ENCODE data around the gene S100A13.

Gene S100A13

GRCh38 chr1:153624965-153625611 is 2.2 kb downstream of the S100A13 start:
- DNase-seq, result no peak

DNA sequence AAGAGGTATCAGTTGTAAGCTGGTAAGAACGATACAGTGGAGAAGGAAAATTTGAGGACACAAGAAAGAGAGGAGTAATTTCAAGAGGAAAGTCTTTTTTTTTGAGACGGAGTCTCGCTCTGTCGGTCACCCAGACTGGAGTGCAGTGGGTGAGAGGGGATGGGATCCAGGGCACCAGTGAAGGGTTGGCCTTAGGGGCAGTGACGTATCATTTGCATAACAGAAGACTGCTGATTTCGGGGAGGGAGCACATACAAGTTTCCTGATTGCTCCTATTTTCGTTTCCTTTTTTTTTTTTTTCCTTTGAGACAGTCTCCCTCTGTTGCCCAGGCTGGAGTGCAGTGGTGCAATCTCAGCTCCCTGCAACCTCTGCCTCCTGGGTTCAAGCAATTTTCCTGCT is 4.2 kb downstream of the S100A13 start:
- no peak for DNase-seq

DNA sequence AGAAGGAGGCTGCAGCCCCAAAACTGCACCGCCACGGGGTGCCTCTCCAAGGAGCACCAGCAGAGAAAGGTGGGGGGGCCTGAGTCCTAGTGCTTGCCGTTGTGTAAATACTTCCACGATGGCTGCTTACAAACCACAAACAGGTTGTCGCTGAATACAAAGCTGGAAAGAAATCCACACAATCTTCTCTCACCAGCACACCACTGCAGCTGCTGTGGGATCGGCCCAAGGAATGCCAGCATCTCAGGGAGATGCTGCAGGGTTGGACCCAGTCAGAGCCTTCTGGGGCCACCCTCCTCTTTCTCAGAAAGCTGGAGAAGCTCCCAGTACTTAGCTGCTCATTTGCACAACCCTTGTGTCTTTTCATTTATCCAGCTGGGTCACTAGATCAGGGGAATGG is 8.1 kb downstream of the S100A13 start:
- no peak for DNase-seq

DNA sequence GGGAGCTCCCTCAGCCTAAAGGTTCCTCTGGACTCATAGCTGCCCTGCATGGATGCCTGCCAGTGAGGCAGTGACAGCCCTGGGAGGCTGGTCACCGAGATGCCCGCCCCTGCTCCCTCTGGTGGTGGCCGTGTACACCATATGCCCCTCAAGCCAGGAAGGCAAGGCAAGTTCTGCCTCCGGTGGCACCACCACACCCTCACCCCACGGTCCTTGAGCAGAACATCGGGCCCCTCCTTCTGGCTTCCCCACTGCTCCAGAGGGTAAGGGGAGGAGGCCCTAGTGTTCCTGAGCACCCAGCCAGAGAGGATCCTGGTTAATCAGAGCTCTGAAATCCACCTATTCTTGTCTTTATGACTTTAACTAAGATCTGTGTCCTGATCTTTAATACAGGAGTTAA is 9.6 kb downstream of the S100A13 start:
- DNase-seq, result no peak

DNA sequence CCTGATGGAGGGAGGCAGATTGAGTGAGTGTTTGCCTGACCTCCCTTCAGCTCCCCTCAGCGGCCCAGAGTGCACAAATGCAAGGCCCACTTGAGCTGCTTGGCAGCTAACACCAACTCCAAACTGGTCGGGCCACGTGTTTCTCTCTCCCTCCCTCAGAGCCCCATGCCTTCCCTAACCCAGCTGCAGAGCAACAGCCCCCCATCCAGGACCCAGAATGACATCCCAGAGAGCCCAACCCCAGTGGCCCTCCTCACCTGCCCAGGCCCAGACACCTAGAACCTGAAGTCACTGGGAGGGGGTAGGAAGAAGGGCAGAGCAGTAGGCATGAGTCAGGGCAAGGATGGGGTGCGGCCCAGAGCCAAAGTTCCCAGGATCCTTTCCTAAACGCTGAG is 10.4 kb downstream of the S100A13 start:
- DNase-seq, result no peak

DNA sequence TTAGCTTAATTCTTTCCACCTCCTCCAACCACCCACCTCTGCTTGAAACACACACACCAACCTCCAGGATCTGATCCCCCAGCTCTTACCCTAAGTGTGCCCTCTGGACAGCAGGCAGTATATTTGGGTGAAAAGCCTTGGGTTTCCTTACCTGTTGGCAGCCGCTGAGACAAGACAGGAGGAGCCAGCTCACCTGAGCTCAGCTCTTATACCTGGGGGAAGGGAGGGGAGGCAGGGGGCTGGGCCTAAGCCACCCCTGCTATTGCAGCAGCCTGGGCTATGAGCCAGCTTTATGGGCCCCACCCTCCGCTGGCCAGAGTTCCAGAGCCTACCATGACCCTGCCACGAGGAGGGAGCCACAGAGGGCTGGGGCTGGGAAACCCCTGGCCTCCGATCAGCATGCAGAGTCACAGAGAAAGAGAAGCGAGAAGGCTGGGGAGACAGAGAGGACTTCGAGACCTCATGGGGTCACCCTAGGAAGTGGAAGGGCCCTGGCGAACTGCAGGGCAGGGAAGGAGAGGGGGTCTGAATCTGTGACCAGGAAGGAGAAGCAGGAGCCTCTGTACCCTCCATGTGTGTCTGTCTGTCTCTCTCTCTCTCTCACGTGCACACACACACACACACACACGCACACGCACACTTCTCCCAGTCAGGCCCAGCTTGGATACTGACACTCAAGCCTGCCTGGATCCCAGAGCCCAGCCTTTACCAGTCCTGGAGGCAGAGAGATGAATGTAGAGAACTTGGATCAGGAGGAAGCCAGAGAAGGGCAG is 11.0 kb downstream of the S100A13 start, which contains the start of gene S100A14:
Gene S100A14 (minus strand): TSS at position 182 of the 773 bp plus-strand sequence. CDS start 467 bp downstream, outside the sequence.
- no peak for DNase-seq

- DNase-seq, result no peak
These were observed 11.9 kb downstream of the S100A13 start for GRCh38 chr1:153615406-153615805.

- DNase-seq, result no peak
These were observed 12.4 kb downstream of the S100A13 start for GRCh38 chr1:153614906-153615305.

DNA sequence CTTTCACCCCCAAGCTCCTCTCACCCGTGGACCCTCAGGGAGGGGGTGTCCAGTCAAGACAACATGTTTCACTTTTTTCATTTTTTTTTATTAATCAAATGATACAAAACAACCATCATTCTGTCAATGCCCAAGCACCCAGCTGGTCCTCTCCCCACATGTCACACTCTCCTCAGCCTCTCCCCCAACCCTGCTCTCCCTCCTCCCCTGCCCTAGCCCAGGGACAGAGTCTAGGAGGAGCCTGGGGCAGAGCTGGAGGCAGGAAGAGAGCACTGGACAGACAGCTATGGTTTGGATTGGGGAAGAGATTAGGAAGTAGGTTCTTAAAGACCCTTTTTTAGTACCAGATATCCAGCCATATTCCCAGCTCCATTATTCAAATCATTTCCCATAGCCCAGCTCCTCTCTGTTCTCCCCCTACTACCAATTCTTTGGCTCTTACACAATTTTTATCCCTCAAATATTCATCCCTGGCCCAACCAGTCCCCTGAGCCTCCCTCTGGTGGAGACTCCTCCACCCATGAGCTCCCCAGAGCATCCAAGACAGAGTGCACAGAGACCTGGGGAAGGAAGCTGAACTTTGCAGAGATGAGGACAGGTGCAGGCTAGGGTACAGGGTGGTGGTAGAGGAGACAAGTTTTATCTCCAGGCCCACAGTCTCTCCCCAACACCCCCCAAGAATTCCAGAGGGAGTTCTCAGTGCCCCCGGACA is 13.0 kb downstream of the S100A13 start:
- no peak for DNase-seq

DNA sequence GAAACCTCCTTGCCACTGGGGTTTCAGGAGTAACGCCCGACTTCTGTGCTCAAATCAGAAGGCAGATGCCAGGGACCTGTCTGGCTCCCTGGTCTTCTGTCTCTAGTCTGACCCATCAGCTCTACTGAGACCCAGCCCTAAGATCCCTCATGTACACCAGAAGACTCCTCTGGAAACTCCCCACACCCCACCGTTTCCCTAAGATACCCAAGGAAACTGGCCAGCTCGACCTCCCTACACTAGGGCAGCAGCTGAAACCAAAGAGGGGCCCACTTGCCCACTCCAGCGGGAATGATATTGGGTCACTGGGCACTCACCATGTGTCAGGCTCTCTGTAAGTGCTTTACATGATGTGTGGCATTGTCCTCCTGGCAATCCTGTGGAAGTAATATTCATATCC is 13.9 kb downstream of the S100A13 start:
- no peak for DNase-seq

DNA sequence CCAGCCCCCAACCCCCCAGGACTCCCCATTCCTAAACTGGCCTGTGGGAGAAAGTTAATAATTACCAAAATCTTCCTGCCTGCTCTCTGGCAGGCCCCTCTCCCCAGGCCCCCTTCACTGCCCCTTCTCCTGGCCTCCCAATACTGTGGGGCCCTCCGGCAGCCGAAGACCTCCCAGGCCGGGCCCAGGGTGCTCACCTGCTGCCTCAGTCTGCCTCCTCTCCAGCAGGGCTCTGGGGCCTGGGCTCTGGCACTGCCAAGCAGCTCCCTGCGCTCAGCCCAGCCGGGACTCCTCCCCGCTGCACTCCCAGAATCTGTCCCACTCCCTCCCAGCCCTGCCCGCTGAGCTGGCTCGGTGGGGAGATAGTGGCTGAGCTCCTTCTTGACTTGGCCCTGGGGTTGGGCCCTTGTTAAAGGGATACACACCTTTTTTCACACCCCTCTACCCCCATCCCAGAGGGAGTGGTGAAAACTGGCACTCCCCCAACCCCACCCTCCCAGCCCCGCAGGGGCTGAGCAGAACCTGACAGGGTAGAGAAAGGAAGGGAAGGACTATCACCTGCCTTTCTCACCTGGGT is 14.5 kb downstream of the S100A13 start, which contains the start of gene S100A16:
Gene S100A16 (minus strand): TSS at position 383 of the 577 bp plus-strand sequence. CDS start 4,986 bp downstream, outside the sequence.
- DNase-seq, result no peak

DNA sequence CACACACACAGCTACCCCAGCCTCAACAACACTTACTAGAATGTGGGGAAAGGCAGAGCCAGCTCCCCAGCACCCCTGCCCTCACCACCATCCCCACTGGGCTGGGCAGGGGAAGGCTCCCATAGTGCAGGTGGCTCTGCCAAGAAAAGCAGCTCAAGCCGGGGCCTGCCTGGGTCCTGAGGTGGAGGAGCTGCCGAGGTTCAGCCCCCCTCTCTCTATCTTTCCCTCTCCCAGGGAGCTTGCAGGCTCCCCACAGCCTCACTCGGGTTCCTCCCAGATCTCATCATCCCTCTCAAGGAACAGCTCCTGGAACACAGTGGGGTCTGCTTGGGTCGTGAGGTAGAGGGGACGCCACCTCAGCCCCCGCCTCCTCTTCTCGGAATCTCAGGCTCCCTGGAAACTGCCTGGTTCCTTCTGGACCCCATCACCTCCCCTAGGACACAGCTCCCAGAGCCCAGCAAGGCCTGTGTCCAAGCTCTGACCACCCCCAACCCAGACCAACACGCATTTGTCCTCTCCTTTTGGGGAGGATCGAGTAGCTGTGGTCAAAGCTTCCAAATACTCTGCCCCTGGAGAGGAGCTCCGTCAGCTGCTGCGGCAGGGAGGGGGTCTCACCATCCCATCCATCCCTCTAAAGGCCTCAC is 15.1 kb downstream of the S100A13 start:
- DNase-seq, result no peak

DNA sequence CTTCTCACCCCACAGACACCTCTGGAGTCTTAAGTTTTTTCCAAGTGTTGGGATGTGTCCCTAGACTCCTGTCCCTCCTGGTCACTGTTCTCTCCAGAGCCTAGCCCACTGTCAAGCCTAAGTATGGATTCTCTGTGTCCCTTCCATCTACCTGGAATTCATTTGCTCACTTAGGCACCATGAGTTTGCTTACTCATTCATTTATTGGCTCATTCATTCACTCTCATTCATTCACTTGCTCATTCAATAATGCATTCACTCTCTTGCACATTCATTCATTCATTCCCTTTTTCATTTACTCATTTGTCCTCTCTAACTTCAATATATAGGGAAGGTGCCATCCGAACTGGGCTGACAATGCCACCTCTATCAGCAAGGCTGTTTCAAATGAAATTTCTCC is 15.9 kb downstream of the S100A13 start:
- no peak for DNase-seq

- DNase-seq, result no peak
These were observed 16.4 kb downstream of the S100A13 start for GRCh38 chr1:153610811-153611301.

- no peak for DNase-seq
These were observed 17.0 kb downstream of the S100A13 start for GRCh38 chr1:153610334-153610733.

- no peak for DNase-seq
These were observed 17.8 kb downstream of the S100A13 start for GRCh38 chr1:153609585-153609907.

- no peak for DNase-seq
These were observed 18.3 kb downstream of the S100A13 start for GRCh38 chr1:153608742-153609584.

- DNase-seq, result no peak
These were observed 19.1 kb downstream of the S100A13 start for GRCh38 chr1:153608089-153608682.

- DNase-seq, result no peak
These were observed 19.9 kb downstream of the S100A13 start for GRCh38 chr1:153607381-153607780.

DNA sequence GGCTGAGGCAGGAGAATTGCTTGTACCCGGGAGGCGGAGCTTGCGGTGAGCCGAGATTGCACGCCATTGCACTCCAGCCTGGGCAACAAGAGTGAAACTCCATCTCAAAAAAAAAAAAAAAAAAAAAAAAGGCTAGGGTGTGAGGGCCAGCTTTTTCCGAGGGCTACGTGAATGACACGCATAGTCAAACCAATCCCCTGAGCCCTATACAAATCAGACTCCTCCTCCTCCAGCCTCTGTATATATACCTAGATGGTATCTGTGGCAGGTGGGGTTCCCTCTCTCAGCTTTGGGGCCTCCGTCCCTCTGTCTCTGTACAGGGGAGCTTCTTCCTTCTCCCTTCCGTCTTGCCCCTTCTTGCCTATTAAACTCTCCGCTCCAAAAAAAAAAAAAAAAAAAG is 21.1 kb downstream of the S100A13 start:
- DNase-seq, result no peak

DNA sequence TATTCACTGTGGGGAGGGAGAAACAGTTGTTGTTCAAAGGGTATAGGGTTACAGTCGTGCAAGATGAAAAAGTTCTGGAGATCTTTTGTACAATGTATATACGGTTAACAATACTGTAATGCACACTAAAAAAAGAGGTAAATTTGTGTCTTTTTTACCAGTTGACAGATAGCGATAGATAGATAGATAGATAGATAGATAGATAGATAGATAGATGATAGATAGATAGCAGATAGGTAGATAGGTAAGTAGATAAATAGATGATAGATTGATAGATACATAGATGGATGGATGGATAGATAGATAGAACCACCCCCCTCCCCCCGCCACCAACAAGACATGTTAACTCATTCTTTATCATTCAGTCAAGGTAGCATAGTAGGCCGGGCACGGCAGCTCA is 24.6 kb downstream of the S100A13 start:
- no peak for DNase-seq
